Activated CD4-positive, alpha-beta T cell treated with anti-CD3 and anti-CD28 coated beads for 48 hours (primary cell): ENCODE measurements around the gene ELOVL6.
A peak's percentile ranks its signal among the peaks of the same experiment; 100 is the strongest.

Source experiments
- DNase-seq: peaks from one replicate; pipeline ENCODE4 v3.0.0-alpha.2; 2020

The ELOVL6 gene

DNA sequence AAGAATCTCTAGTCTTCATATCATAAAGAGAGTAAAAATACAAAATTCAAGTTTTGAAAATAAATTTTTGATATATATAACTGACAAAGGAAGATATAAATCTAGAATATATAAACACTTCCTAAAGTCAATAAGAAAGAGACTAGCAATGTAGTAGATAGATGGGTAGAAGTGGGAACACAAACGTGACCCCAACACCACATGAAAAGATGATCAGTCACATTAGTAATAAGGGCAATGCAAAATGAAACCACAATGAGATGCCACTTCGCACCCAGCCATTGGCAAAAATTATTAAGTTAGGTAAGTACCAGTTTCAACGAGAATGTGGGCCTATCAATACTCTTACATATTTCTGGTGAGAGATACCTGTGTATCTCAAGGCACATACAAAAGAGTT, 179.3 kb downstream of the ELOVL6 start:
- DNase-seq = no peak

- no peak for DNase-seq
Measured at GRCh38 chr4:110014233-110014632, 184.2 kb downstream of the ELOVL6 start.

DNA sequence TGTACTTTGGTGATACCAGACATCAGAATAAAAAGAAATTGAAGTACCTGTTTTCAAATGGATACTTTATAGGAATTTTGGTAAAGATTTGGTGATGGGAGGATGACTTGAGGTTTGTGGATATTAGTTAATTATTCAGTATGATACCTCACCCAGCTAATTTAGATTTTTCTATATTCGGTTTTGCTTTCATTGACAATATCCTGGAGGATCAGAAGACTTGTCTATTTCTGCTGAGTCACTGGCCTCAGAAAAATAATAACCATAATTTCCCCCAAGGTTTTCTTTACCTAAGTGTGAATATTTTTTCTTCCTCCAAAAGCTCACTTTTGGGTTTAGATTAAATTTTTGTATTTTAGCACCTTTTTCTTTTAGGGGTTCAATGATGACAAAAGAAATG, 185.5 kb downstream of the ELOVL6 start:
- no peak for DNase-seq

GRCh38 chr4:110010797-110011196, 187.6 kb downstream of the ELOVL6 start:
- no peak for DNase-seq

DNA sequence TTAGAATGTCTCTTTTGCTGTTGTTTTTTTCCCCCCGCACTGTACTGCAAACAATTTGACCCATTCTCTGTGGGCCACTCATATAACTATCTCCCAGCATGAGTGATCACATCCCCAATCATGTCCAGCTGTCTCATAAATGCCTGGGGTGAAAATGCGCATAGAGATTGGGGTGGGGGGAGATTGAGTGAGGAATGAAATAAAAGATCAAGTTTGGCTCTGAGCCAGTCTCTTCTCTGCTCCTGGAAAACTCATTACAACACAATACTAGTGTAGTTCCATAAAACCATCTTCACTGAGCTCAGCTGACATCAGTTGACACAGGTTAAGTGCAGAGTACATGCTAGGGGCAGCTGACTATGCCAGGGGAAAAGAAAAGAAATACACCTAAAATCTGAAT, 188.9 kb downstream of the ELOVL6 start:
- DNase-seq = no peak

- no peak for DNase-seq
Measured at GRCh38 chr4:110008540-110008939, 189.9 kb downstream of the ELOVL6 start.

- no peak for DNase-seq
Measured at GRCh38 chr4:110007217-110007616, 191.2 kb downstream of the ELOVL6 start.

- no peak for DNase-seq
Measured at GRCh38 chr4:110005461-110006056, 192.9 kb downstream of the ELOVL6 start.

- no peak for DNase-seq
Measured at GRCh38 chr4:110004556-110004955, 193.9 kb downstream of the ELOVL6 start.

DNA sequence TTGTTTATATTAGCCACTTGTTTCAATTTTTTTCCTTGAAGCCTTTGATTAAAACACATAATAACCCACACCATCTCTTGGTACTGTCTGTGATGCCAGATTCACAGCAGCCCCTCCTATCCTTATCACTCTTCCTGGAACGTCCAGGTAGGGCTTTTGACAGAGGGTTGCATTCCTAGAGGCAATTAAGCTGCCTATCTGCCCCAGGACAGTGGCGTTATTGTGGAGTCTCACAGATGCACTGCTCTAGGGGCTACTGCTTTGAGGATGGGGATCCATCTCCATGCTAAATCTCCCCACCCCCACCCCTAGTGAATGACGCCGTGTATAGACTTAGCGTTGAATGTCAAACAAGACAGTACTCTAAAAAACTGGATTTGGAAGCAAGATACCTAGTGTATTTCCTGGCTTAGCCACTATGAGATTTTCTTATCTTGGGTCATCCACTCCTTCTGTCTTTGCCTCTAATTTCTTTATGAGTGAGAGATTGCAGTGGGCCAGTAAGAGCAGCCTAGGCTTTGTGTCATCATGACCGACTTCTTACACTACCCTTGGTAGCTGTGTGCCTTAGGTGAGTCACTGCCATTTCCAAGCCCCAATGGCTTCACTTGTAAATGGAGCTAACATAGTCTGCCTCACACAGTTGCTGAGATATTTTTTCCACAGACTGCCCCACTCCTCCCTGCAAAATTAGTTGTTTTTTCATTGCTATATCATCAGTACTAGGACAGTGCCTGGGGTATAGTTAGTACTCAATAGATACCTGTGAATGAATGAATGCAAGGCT, 194.8 kb downstream of the ELOVL6 start:
- DNase-seq = peak; percentile 33

DNA sequence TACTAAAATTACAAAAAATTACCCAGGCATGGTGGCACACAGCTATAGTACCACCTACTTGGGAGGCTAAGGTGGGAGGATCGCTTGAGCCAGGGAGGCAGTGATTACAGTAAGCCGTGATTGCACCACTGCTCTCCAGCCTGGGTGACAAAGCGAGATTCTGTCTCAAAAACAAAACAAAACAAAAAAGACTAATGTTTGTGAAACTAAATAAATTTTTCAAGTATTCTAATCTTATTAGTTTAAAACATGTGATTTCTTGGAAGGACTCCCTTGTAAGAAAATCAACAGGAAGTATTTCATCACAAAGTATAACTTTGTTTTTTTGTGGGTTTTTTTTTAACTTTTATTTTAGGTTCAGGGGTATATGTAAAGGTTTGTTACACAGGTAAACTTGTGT, 196.1 kb downstream of the ELOVL6 start:
- DNase-seq = no peak

- no peak for DNase-seq
Measured at GRCh38 chr4:109999585-109999912, 198.9 kb downstream of the ELOVL6 start.

GRCh38 chr4:109998867-109999584, 199.4 kb downstream of the ELOVL6 start:
- DNase-seq = no peak

DNA sequence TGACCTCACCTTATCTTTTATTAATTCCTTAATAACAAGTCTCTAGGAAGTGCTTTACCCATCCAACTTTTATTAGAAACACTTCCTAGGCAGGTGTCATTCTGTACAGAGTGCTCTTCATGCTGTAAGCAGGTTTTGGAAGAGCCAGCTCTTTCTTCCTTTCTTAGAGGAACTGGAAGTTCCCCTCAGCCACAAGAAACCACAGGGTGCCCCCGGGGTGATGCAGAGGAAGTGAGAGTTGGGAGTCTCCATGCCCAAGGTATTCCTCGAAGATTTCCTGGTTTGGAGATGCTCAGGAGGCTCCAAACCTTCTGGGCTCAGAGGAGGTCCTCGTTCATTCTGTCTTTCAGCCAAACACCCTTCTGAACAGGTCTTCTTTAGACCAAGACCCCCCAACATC, 201.9 kb downstream of the ELOVL6 start:
- no peak for DNase-seq
